PC-3 (cell line): ENCODE results near the gene NRL.

Experiments
- EZH2phosphoT487 ChIP-seq: fragments of 300-600 bp; sonication (generic); IDR thresholded peaks from 2 replicates; pipeline ENCODE4 v1.6.1; 2018; ENCODE audit warnings: mild to moderate bottlenecking, antibody characterized with exemption, low read length, borderline replicate concordance
- TF ChIP-seq, protein P1 (sequence below): fragments of 300-600 bp; sonication (generic); conservative IDR thresholded peaks from 2 replicates; pipeline ENCODE4 v1.5.1; 2017; ENCODE audit warnings: antibody characterized with exemption, low read depth, mild to moderate bottlenecking, low read length

DNA sequence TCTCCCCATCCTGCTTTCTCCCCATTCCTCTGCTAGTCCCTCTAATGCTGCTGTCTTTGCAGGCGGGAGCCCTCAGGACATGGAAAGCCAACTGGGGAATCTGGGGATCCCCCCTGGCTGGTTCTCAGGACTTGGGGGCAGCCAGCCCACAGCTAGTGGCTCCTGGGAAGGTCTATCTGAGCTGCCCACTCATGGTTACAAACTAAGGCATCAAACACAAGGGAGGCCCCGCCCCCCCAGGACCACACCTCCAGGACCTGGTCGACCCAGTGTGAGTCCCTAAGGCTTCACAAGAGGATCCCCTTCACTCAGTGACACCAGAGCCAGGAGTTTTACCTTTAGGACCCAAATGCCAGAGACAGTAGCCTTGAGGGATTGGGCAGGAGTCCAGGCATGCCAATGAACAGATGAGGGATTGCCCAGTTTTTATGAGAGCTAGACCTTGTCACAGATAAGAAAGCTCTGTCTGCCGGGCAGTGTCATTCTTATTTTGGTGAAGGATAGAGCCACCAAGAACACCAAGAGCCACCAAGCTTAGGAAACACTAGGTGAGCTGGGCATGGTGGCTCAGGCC lies 51.4 kb downstream of the NRL start:
- TF ChIP-seq, protein P1, sequence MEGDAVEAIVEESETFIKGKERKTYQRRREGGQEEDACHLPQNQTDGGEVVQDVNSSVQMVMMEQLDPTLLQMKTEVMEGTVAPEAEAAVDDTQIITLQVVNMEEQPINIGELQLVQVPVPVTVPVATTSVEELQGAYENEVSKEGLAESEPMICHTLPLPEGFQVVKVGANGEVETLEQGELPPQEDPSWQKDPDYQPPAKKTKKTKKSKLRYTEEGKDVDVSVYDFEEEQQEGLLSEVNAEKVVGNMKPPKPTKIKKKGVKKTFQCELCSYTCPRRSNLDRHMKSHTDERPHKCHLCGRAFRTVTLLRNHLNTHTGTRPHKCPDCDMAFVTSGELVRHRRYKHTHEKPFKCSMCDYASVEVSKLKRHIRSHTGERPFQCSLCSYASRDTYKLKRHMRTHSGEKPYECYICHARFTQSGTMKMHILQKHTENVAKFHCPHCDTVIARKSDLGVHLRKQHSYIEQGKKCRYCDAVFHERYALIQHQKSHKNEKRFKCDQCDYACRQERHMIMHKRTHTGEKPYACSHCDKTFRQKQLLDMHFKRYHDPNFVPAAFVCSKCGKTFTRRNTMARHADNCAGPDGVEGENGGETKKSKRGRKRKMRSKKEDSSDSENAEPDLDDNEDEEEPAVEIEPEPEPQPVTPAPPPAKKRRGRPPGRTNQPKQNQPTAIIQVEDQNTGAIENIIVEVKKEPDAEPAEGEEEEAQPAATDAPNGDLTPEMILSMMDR, result no peak
- TF ChIP-seq EZH2phosphoT487, result no peak
